K562 (cell line): ENCODE results near the gene TM7SF3. TPM values are rescaled to one million over a fixed set of nuclear protein-coding genes. Genes with fewer than 3 reads are reported as not detected.

Source experiments
- CLOCK ChIP-seq: fragments of 250-450 bp; sonication (Bioruptor Pico); IDR thresholded peaks from 2 replicates; pipeline ENCODE4 v1.4.0; 2020; ENCODE audit warnings: mild to moderate bottlenecking, moderate library complexity, borderline replicate concordance
- GABPB1 ChIP-seq: sonication (generic); formaldehyde crosslinking; IDR thresholded peaks from 2 replicates; pipeline ENCODE4 v1.8.0; 2022; ENCODE audit warnings: mild to moderate bottlenecking, missing genetic modification reagents
- HOMEZ ChIP-seq: fragments of 250-450 bp; sonication (Bioruptor Pico); IDR thresholded peaks from 2 replicates; pipeline ENCODE4 v1.4.0; 2020; ENCODE audit warnings: mild to moderate bottlenecking, moderate library complexity
- MAFK ChIP-seq: IDR thresholded peaks from 2 replicates; pipeline ENCODE4 v1.6.1; 2011; ENCODE audit warnings: low read length, improper control_type of control experiment
- MTF1 ChIP-seq: fragments of 250-450 bp; sonication (Bioruptor Pico); IDR thresholded peaks from 2 replicates; pipeline ENCODE4 v1.9.0; 2021; ENCODE audit warnings: moderate library complexity, mild to moderate bottlenecking, inconsistent platforms, borderline replicate concordance
- PBX2 ChIP-seq, 2 experiments: IDR thresholded peaks in 1 of 2; conservative IDR thresholded peaks in 1 of 2; 2 replicates each; pipeline ENCODE4 v1.6.1; 2016; ENCODE audit warnings: low read depth in 2 of 2, mild to moderate bottlenecking in 1 of 2, missing compliant biosample characterization in 1 of 2, missing genetic modification characterization in 1 of 2, moderate library complexity in 1 of 2
- THAP7 ChIP-seq: fragments of 250-450 bp; sonication (Bioruptor Pico); IDR thresholded peaks from 2 replicates; pipeline ENCODE4 v1.5.0; 2021
- TRIM28 ChIP-seq: fragments of 450-650 bp; IDR thresholded peaks from 2 replicates; pipeline ENCODE4 v1.6.1; 2017
- ZBTB11 ChIP-seq, 3 experiments: fragments of 200-800 bp in 1 of 3; fragments of 250-450 bp in 1 of 3; fragments of 450-650 bp in 1 of 3; sonication (Bioruptor Pico) in 1 of 3; sonication (Bioruptor generic) in 1 of 3; formaldehyde crosslinking in 1 of 3; IDR thresholded peaks; 2 replicates each; pipeline versions ENCODE4 v1.6.1 to v1.8.0; 2016 to 2022; ENCODE audit warnings: mild to moderate bottlenecking in 2 of 3, missing genetic modification characterization in 2 of 3, missing compliant biosample characterization in 1 of 3, moderate library complexity in 1 of 3
- ZBTB33 ChIP-seq: sonication (generic); formaldehyde crosslinking; IDR thresholded peaks from 2 replicates; pipeline ENCODE4 v1.8.1; 2023; ENCODE audit warnings: mild to moderate bottlenecking, missing genetic modification reagents
- polyA plus RNA-seq, 8 experiments: library from polyadenylated mRNA; depleted of rRNA in 4 of 8; stranded (reverse) in 5 of 8; unstranded in 3 of 8; fragments of >200 nt; fragmentation: Nextera tagmentation in 2 of 8; fragmentation: Illumina TruSeq in 1 of 8; extraction: Ambion mirVana in 2 of 8; extraction: Trizol in 1 of 8; gene quantifications; 2 replicates each; pipeline versions ENCODE4 v1.2.1 to v1.2.3, GENCODE V29; 2011 to 2014; ENCODE audit warnings: inconsistent platforms in 1 of 8, missing spikeins in 1 of 8
- total RNA-seq, 7 experiments: library from RNA; depleted of rRNA in 6 of 7; stranded (reverse); fragments of >200 nt in 6 of 7; fragmentation: Illumina TruSeq in 2 of 7; extraction: Trizol in 2 of 7; gene quantifications; 2 replicates each; pipeline versions ENCODE4 v1.2.1 to v1.2.3, GENCODE V29; 2011 to 2021; ENCODE audit warnings: low replicate concordance in 1 of 7

Gene TM7SF3
- total and polyA plus RNA-seq, 9 of the 15 experiments (the other 6 are each of a cell fraction or from before 2014, with no cell fraction given) = 9.3 to 90.4 (median 24.8) TPM

GRCh38 chr12:27048822-27049752 lies 34.9 kb upstream of the TM7SF3 start (continued):
- TF ChIP-seq ZBTB33 (CRISPR knock-in tag) (no peak), HOMEZ (CRISPR knock-in tag) (no peak), THAP7 (CRISPR knock-in tag) (no peak), MTF1 (CRISPR knock-in tag) (no peak), PBX2 (CRISPR knock-in tag; IDR thresholded peaks at IDR 0.05; ENCODE audit: low read depth) (no peak), PBX2 (tag; conservative IDR thresholded peaks at IDR 0.05; ENCODE audit: low read depth) (no peak), ZBTB11 (CRISPR knock-in tag; IDR thresholded peaks at IDR 0.05) (no peak), GABPB1 (CRISPR knock-in tag) (no peak), MAFK (peak; percentile 98), TRIM28 (no peak), CLOCK (no peak)
